ENCODE data around the gene SPAG16.

DNA sequence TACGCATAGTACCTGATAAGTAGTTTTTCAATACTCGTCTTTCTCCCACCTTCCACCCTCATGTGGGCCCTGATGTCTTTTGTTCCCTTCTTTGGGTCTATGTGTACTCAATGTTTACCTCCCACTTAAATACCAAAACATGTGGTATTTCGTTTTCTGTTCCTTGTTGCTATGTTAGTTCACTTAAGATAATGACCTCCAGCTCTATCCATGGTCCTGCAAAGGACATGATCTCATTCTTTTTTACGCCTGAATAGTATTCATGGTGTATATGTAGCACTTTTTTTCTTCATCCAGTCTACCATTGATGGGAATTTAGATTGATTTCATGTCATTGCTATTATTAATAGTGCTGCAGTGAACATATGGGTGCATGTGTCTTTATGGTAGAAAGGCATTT lies 816.2 kb downstream of the SPAG16 start:
- TF ChIP-seq, protein P1, sequence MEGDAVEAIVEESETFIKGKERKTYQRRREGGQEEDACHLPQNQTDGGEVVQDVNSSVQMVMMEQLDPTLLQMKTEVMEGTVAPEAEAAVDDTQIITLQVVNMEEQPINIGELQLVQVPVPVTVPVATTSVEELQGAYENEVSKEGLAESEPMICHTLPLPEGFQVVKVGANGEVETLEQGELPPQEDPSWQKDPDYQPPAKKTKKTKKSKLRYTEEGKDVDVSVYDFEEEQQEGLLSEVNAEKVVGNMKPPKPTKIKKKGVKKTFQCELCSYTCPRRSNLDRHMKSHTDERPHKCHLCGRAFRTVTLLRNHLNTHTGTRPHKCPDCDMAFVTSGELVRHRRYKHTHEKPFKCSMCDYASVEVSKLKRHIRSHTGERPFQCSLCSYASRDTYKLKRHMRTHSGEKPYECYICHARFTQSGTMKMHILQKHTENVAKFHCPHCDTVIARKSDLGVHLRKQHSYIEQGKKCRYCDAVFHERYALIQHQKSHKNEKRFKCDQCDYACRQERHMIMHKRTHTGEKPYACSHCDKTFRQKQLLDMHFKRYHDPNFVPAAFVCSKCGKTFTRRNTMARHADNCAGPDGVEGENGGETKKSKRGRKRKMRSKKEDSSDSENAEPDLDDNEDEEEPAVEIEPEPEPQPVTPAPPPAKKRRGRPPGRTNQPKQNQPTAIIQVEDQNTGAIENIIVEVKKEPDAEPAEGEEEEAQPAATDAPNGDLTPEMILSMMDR (IDR thresholded peaks at IDR 0.05; ENCODE audit: insufficient read depth, low read depth, low read length): no peak
- no peak for TF ChIP-seq EZH2 (IDR thresholded peaks at IDR 0.05; ENCODE audit: insufficient read depth, low read length)

All from astrocyte (in vitro differentiated cells and primary cell).